ENCODE measurements around the gene UCK2. TPM values are rescaled to one million over a fixed set of nuclear protein-coding genes. Genes with fewer than 3 reads are reported as not detected.

Gene UCK2
- total and polyA plus RNA-seq, 9 of the 15 experiments (the other 6 are each of a cell fraction or from before 2014, with no cell fraction given) = 71.6 to 145 (median 95.8) TPM

GRCh38 chr1:165828669-165829329 lies 1.4 kb downstream of the UCK2 start (continued):
- TF ChIP-seq THAP12 (CRISPR knock-in tag; IDR thresholded peaks at IDR 0.05) (0 out of 2 replicates have a peak, but pooled peaks have one; percentile 63), MCM3 (IDR thresholded peaks at IDR 0.05) (no peak), ZNF518B (CRISPR knock-in tag; IDR thresholded peaks at IDR 0.05) (no peak), FOS (IDR thresholded peaks at IDR 0.05; ENCODE audit: extremely low read depth, insufficient read length) (no peak), ZBTB2 (IDR thresholded peaks at IDR 0.05) (no peak; the same call in 1 of the 2 replicates), HNRNPL (IDR thresholded peaks at IDR 0.05; ENCODE audit: low read depth, low read length) (no peak), GTF2F1 (IDR thresholded peaks at IDR 0.05; ENCODE audit: low read depth, low read length) (no peak; the same call in 1 of the 2 replicates), NCOA4 (IDR thresholded peaks at IDR 0.05; ENCODE audit: partially characterized antibody) (no peak), NR2C2 (CRISPR knock-in tag; IDR thresholded peaks at IDR 0.05) (no peak), NR2C2 (tag; IDR thresholded peaks at IDR 0.05) (no peak), MTA1 (IDR thresholded peaks at IDR 0.05; ENCODE audit: borderline replicate concordance) (no peak), TFE3 (CRISPR knock-in tag; IDR thresholded peaks at IDR 0.05) (no peak), THAP7 (CRISPR knock-in tag; IDR thresholded peaks at IDR 0.05) (no peak), ZNF41 (CRISPR knock-in tag; conservative IDR thresholded peaks at IDR 0.05) (no peak), CREB3L1 (IDR thresholded peaks at IDR 0.05; ENCODE audit: borderline replicate concordance, low read depth) (no peak), THRAP3 (IDR thresholded peaks at IDR 0.05; ENCODE audit: borderline replicate concordance) (no peak)

All from K562 (cell line).